Fibroblast of mammary gland (primary cell): ENCODE data around the gene ADRM1.

Source experiments
- DNase-seq: peaks from one replicate; pipeline ENCODE4 v3.0.0-alpha.2; 2010; ENCODE audit warnings: low read depth
- H3K4me3 ChIP-seq: 2 replicates; pipeline ENCODE4 v1.5.1; 2011; ENCODE audit warnings: low read depth, mild to moderate bottlenecking, low read length, moderate library complexity; ENCODE audit not compliant: control insufficient read depth
- CTCF ChIP-seq: conservative IDR thresholded peaks from 2 replicates; pipeline ENCODE4 v1.5.1; 2011; ENCODE audit warnings: low read depth, low read length, inconsistent platforms; ENCODE audit not compliant: control insufficient read depth, insufficient read depth

Gene ADRM1

GRCh38 chr20:62316331-62317166, 13.8 kb downstream of the ADRM1 start:
- no peak for TF ChIP-seq CTCF
- no peak overlapping the region for H3K4me3 ChIP-seq
- peak; percentile 10 for DNase-seq

GRCh38 chr20:62317167-62317655, 14.4 kb downstream of the ADRM1 start:
- no peak for TF ChIP-seq CTCF
- H3K4me3 ChIP-seq, result no peak overlapping the region
- DNase-seq, result no peak

GRCh38 chr20:62318400-62319345, 15.9 kb downstream of the ADRM1 start:
- DNase-seq, result no peak
- no peak overlapping the region for H3K4me3 ChIP-seq
- TF ChIP-seq CTCF, result no peak

- DNase-seq, result no peak
- TF ChIP-seq CTCF, result no peak
- no peak overlapping the region for H3K4me3 ChIP-seq
These were observed 16.6 kb downstream of the ADRM1 start for GRCh38 chr20:62319346-62319909.

- no peak for DNase-seq
- no peak overlapping the region for H3K4me3 ChIP-seq
- TF ChIP-seq CTCF, result no peak
These were observed 18.0 kb downstream of the ADRM1 start for GRCh38 chr20:62320581-62321354.

GRCh38 chr20:62321521-62321948, 18.7 kb downstream of the ADRM1 start:
- DNase-seq, result peak; percentile 19
- no peak for TF ChIP-seq CTCF
- H3K4me3 ChIP-seq, result no peak overlapping the region
